BLaER1 treated with 17β-estradiol and CSF1 and Interleukin-3, amounts not matched to agents 10 nM and 100 nM (cell line): Measurements from ENCODE around the gene SLC5A9.
"Not testable (repeated sequence)": the region's sequence is repeated elsewhere in the genome, so short reads cannot be mapped to it uniquely, and the experiment has no call there.

Experiments
- H3K27ac ChIP-seq, 11 experiments: shearing (Covaris generic); formaldehyde crosslinking; 2 replicates each; pipeline ENCODE4 v1.8.1; 2022
- H3K27me3 ChIP-seq, 11 experiments: shearing (Covaris generic); formaldehyde crosslinking; 2 replicates each; pipeline ENCODE4 v1.8.1; 2022
- H3K36me3 ChIP-seq, 11 experiments: shearing (Covaris generic); formaldehyde crosslinking; 2 replicates each; pipeline ENCODE4 v1.8.1; 2022
- H3K4me1 ChIP-seq, 10 experiments: shearing (Covaris generic); formaldehyde crosslinking; 2 replicates each; pipeline ENCODE4 v1.8.1; 2022
- H3K4me2 ChIP-seq, 11 experiments: shearing (Covaris generic); formaldehyde crosslinking; 2 replicates each; pipeline ENCODE4 v1.8.1; 2022
- H3K4me3 ChIP-seq, 10 experiments: shearing (Covaris generic); formaldehyde crosslinking; 2 replicates each; pipeline ENCODE4 v1.8.1; 2022
- H3K9ac ChIP-seq, 11 experiments: shearing (Covaris generic); formaldehyde crosslinking; 2 replicates each; pipeline ENCODE4 v1.8.1; 2022
- H3K9me3 ChIP-seq, 11 experiments: shearing (Covaris generic); formaldehyde crosslinking; replicated peaks in 1 of 11; 2 replicates each; pipeline ENCODE4 v1.8.1; 2022
- H4K20me1 ChIP-seq, 11 experiments: shearing (Covaris generic); formaldehyde crosslinking; 2 replicates each; pipeline ENCODE4 v1.8.1; 2022
- Cebpa-rat ChIP-seq, 11 experiments: shearing (Covaris generic); IDR thresholded peaks; 2 replicates each; pipeline ENCODE4 v1.8.1; 2022

SLC5A9 gene

DNA sequence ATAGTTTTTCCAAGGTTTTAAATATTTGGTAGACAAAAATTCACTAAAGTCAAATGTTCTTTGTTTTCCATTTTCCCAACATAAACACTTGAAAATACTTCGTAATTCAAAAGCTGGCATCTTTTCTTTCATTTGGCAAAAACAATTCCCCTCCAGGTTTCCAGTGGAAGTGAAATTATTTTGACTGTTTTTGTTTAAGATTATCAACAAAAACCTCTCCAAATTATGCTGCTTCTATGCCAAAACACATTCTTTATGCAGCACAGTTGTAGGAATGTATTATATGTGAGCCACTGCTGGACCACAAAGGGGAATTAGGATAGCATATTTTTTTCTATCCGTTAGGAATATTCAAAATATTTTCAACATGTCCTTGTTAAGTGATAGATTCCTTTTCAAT, 44.1 kb downstream of the SLC5A9 start:
- no peaks in the 10 kb centered on the region for H4K20me1 ChIP-seq
- H3K27me3 ChIP-seq, result no peaks in the 10 kb centered on the region
- no peak overlapping the region for H3K4me2 ChIP-seq
- H3K27ac ChIP-seq, result no peak overlapping the region
- no peak for TF ChIP-seq Cebpa-rat (IDR thresholded peaks at IDR 0.05)
- no peak overlapping the region for H3K4me3 ChIP-seq
- H3K36me3 ChIP-seq, result 0 out of 22 replicates have a peak, but pooled peaks cover 0 to 5% (median 0%) of the 10 kb centered on the region in 11 experiments
- no peaks in the 10 kb centered on the region for H3K4me1 ChIP-seq
- H3K9ac ChIP-seq, result no peak overlapping the region
- H3K9me3 ChIP-seq, result peaks cover 0 to 11% (median 7%) of the 10 kb centered on the region in 11 experiments; a peak in 10 of 22 replicates

DNA sequence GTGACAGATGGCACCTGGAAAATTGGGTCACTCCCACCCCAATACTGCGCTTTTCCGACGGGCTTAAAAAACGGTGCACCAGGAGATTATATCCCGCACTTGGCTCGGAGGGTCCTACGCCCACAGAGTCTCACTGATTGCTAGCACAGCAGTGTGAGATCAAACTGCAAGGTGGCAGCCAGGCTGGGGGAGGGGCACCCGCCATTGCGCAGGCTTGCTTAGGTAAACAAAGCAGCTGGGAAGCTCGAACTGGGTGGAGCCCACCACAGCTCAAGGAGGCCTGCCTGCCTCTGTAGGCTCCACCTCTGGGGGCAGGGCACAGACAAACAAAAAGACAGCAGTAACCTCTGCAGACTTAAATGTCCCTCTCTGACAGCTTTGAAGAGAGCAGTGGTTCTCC, 54.9 kb downstream of the SLC5A9 start:
- H3K36me3 ChIP-seq, H3K9ac ChIP-seq, H3K4me2 ChIP-seq, H3K9me3 ChIP-seq, H3K4me3 ChIP-seq, H3K27me3 ChIP-seq, H3K4me1 ChIP-seq, H3K27ac ChIP-seq, H4K20me1 ChIP-seq: not testable (repeated sequence)

DNA sequence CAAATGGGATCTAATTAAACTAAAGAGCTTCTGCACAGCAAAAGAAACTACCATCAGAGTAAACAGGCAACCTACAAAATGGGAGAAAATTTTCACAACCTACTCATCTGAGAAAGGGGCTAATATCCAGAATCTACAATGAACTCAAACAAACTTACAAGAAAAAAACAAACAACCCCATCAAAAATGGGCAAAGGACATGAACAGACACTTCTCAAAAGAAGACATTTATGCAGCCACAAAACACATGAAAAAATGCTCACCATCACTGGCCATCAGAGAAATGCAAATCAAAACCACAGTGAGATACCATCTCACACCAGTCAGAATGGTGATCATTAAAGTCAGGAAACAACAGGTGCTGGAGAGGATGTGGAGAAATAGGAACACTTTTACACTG, 59.8 kb downstream of the SLC5A9 start:
- H3K4me1 ChIP-seq, H4K20me1 ChIP-seq, H3K27me3 ChIP-seq, H3K4me3 ChIP-seq, H3K27ac ChIP-seq, H3K9me3 ChIP-seq, H3K36me3 ChIP-seq, H3K9ac ChIP-seq, H3K4me2 ChIP-seq: not testable (repeated sequence)

DNA sequence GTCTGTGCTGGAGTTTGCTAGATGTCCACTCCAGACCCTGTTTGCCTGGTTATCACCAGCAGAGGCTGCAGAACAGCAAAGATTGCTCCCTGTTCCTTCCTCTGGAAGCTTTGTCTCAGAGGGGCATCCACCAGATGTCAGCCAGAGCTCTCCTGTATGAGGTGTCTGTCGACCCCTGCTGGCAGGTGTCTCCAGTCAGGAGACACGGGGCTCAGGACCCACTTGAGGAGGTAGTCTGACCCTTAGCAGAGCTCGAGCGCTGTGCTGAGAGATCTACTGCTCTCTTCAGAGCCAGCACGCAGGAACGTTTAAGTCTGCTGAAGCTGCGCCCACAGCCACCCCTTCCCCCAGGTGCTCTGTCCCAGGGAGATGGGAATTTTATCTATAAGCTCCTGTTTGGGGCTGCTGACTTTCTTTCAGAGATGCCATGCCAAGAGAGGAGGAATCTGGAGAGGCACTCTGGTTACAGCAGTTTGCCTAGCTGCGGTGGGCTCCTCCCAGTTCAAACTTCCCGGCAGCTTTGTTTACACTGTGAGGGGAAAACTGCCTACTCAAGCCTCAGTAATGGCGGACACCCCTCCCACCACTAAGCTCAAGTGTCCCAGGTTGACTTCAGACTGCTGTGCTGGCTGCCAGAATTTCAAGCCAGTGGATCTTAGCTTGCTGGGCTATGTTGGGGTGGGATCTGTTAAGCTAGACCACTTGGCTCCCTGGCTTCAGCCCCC, 62.3 kb downstream of the SLC5A9 start:
- not testable (repeated sequence) for H3K36me3 ChIP-seq, H4K20me1 ChIP-seq, H3K9ac ChIP-seq, H3K4me3 ChIP-seq, H3K4me2 ChIP-seq, H3K4me1 ChIP-seq, H3K27me3 ChIP-seq, H3K27ac ChIP-seq
- H3K9me3 ChIP-seq, result peaks cover 8 to 22% (median 11%) of the 10 kb centered on the region in 11 experiments; a peak in 16 of 22 replicates

DNA sequence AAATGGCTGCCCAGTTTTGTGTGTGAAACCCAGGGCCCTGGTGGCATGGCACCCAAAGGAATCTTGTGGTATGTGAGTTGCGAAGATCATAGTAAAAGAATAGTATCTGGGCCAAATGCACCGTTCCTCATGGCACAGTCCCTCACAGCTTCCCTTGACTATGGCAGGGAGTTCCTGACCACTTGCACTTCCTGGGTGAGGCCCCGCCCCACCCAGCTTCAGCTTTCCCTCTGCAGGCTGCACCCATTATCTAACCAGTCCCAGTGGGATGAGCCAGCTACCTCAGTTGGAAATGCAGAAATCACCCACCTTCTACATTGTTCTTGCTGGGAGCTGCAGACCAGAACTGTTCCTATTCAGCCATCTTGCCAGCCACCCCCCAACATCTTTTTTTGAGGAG, 63.0 kb downstream of the SLC5A9 start:
- Histone ChIP-seq H3K9me3 (peaks cover 8 to 22% (median 11%) of the 10 kb centered on the region in 11 experiments; a peak in 16 of 22 replicates), H3K27me3 (no peaks in the 10 kb centered on the region), H3K4me2 (no peak overlapping the region), H3K4me3 (no peak overlapping the region), H3K36me3 (no peaks in the 10 kb centered on the region), H4K20me1 (no peaks in the 10 kb centered on the region), H3K4me1 (no peaks in the 10 kb centered on the region), H3K9ac (no peak overlapping the region), H3K27ac (no peak overlapping the region)
- no peak for TF ChIP-seq Cebpa-rat (IDR thresholded peaks at IDR 0.05)

DNA sequence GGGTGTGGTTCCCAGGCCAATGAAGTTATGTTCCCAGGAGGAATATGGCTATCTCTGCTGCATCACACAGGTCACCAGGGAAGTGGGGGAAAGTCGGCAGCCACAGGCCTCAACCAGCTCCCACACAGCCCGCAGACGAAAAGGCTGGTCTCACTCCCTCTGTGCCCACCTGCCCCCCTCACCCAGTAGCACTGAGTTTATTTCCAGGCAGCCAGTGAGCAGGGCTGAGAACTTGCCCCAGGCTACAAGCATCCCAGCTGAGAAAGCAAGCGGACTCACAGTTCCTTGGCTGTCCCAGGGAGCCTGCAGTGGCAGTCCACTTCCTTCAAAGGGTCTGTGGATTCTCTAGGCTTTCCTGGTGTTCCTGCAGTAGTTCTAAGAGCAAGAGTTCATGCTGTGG, 68.9 kb downstream of the SLC5A9 start:
- no peak for TF ChIP-seq Cebpa-rat (IDR thresholded peaks at IDR 0.05)
- Histone ChIP-seq H3K4me2 (peak overlapping the region in 8 of 11 experiments; percentile 3 to 43 (median 32); a peak in 10 of 22 replicates), H3K36me3 (no peaks in the 10 kb centered on the region), H3K27ac (no peak overlapping the region), H3K27me3 (no peaks in the 10 kb centered on the region), H3K9me3 (peaks cover 8 to 16% (median 10%) of the 10 kb centered on the region in 11 experiments; a peak in 16 of 22 replicates), H3K4me3 (no peak overlapping the region), H4K20me1 (no peaks in the 10 kb centered on the region), H3K4me1 (peaks cover 0 to 8% (median 7%) of the 10 kb centered on the region in 10 experiments; a peak in 10 of 20 replicates), H3K9ac (no peak overlapping the region)

DNA sequence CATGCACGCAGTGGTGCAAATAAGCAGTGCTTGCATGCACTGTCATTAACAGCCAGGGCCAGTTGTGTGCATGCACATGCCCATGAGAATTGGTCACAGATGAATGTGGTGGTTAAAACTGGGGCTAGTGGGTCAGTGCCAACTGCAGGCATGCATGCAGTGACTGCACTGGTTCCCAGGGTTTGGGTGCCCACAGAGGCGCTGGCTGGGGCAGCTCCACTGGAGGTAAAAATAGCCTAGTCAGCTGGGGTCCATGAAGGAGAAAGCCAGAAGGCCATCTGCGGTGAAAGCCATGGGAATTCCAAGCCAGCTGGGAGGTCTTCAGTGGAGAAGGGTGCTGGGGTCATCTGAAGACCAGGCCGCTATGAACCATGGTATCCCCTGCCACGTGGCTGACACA, 70.2 kb downstream of the SLC5A9 start:
- Histone ChIP-seq H3K4me1 (peaks cover 0 to 8% (median 7%) of the 10 kb centered on the region in 10 experiments; a peak in 10 of 20 replicates), H3K27me3 (no peaks in the 10 kb centered on the region), H3K4me3 (no peak overlapping the region), H3K4me2 (no peak overlapping the region), H3K9me3 (peaks cover 8 to 16% (median 10%) of the 10 kb centered on the region in 11 experiments; a peak in 16 of 22 replicates), H3K36me3 (no peaks in the 10 kb centered on the region), H3K27ac (no peak overlapping the region), H4K20me1 (no peaks in the 10 kb centered on the region), H3K9ac (no peak overlapping the region)
- no peak for TF ChIP-seq Cebpa-rat (IDR thresholded peaks at IDR 0.05)

DNA sequence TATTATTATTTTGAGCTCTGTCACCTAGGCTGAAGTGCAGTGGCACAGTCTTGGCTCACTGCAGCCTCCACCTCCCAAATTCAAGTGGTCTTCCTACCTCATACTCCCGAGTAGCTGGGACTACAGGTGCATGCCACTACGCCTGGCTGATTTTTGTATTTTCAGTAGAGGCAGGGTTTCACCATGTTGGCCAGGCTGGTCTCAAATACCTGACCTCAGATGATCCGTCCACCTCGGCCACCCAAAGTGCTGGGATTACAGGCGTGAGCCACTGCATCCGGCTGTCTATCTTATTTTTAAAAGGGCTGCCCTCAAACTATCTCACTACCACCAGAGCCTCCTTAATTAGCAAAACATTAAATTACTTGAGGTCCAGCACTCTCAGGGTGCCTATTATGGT, 71.6 kb downstream of the SLC5A9 start:
- 0 out of 22 replicates have a peak overlapping the region, but pooled peaks of 1 of the 11 experiments have one; percentile 6 for H3K4me2 ChIP-seq
- not testable (repeated sequence) for H3K9me3 ChIP-seq, H3K4me1 ChIP-seq, H3K9ac ChIP-seq, H3K4me3 ChIP-seq, H3K27me3 ChIP-seq, H3K36me3 ChIP-seq, H3K27ac ChIP-seq, H4K20me1 ChIP-seq

DNA sequence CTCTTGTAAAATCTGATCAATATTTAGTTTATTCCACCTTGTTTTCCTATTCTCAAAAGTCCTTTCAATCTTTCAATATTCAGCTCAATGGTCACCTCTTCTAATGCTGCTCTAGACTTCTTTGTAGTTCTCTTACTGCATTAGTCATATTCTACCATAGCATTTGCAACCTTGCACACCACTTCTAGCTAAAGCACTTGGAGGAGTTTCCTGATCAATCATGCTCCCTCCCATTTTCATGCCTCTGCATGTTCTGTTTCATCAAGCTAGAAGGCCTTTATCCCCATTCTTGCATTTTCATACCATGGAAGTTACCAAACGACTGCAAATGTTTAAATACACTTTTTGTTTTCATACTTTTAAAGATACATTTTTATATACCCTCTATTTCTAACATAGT, 72.1 kb downstream of the SLC5A9 start:
- TF ChIP-seq Cebpa-rat (IDR thresholded peaks at IDR 0.05), result no peak
- H3K9ac ChIP-seq, result no peak overlapping the region
- H3K27ac ChIP-seq, result no peak overlapping the region

More for the DNA sequence above, 72.1 kb downstream of the SLC5A9 start:
- Histone ChIP-seq H3K4me1 (peaks cover 0 to 8% (median 7%) of the 10 kb centered on the region in 10 experiments; a peak in 10 of 20 replicates), H3K9me3 (0 out of 22 replicates have a peak, but pooled peaks cover 0 to 5% (median 0%) of the 10 kb centered on the region in 11 experiments), H3K27me3 (no peaks in the 10 kb centered on the region), H3K4me3 (no peak overlapping the region), H3K36me3 (no peaks in the 10 kb centered on the region), H3K4me2 (no peak overlapping the region), H4K20me1 (no peaks in the 10 kb centered on the region)
